NCI-H2107 treated with DMSO at 0.1 percent for 48 hours (cell line): Measurements from ENCODE around the gene UQCRH.
A peak's percentile ranks its signal among the peaks of the same experiment; 100 is the strongest.
"Not testable (repeated sequence)": the region's sequence is repeated elsewhere in the genome, so short reads cannot be mapped to it uniquely, and the experiment has no call there.

Experiments used
- DNase-seq: peaks from one replicate; lab custom pipeline; 2025; ENCODE audit not compliant: unreplicated experiment; lab: John Stamatoyannopoulos, UW

The UQCRH gene

DNA sequence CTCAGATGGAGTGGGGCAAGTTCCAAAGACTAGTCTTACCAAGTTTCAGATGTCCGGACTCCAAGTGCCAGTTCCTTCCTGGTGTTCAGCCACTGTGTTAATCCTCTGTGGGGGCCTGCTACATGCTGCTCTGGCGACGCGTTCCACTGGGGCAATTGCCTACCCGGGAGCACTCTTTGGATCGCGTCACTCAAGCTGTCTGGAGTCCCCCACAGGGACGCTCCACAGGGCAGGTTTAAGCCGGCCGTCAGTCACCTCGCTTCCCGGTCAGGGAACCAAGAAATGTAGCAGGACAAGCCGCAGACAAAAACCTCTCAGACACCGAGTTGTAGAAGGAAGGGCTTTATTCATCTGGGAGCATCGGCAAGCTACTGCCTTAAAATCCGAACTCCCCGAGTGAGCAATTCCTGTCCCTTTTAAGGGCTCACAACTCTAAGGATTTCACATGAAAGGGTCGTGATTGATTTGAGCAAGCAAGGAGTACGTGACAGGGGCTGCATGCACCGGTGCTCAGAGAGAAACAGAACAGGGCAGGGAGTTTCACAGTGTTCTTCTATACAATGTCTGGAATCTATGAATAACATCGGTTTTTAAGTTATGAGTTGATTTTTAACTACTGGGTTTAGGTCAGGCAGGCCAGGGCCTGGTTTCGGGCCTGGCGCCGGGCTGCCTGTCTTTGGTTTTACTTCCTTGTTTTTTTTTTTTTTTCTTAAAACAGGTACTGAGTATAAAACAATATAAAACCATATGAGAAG is 28.5 kb downstream of the UQCRH start:
- DNase-seq, result not testable (repeated sequence)

DNA sequence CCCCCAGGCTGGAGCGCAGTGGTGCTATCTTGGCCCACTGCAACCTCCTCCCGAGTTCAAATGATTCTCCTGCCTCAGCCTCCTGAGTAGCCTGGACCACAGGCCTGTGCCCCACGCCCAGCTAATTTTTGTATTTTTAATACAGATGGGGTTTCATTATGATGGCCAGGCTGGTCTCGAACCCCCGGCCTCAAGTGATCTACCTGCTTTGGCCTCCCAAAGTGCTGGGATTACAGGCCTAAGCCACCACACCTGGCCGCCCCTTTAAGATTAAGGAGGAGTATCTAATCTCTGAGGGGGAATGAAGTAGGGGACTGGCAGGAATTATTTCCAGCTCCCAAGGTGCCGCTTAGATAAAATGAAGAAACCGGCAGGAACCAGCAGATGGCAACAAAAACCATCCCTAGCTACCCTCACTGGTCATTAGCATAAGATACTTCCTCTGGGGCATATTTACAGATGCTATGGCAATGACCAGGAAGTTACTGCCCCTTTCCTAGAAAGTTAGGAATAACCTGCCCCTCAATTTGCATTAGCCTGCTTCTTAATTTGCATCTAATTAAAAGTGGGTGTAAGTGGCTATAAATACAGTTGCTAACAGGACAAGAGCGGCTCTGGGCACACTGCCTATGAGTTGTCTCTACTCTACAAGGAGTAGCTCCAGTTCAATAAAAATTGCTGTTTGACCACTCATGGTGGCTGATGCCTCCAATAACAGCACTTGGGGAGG is 30.0 kb downstream of the UQCRH start:
- no peak for DNase-seq

DNA sequence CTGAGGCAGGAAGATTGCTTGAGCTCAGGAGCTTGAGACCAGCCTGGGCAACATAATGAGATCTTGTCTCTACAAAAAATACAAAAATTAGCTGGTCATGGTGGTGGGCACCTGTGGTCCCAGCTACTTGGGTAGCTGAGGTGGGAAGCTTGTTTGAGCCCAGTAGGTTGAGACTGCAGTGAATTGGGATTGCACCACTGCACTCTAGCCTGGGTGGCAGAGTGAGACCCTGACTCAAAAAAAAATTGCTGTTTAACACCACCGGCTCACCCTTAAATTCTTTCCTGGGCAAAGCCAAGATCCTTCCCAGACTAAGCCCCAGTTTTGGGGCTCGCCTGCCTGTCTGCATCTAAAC is 30.5 kb downstream of the UQCRH start:
- no peak for DNase-seq

DNA sequence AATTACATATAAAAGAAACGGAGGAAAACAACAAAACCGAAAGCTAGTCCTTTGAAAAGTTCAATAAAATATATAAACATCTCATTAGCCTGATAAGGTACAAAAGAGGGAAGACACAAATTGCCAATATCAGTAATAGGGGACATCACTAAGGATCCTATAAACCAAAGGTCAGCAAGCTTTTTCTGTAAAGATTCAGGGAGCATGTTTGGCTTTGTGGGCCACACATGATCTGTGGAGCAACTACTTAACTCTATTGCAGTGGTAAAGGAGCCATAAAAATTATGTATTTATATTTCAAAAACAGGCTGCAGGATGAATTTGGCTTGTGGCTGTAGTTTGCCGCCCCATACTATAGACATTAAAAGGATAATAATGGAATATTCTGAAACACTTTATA is 31.6 kb downstream of the UQCRH start:
- DNase-seq, result no peak

DNA sequence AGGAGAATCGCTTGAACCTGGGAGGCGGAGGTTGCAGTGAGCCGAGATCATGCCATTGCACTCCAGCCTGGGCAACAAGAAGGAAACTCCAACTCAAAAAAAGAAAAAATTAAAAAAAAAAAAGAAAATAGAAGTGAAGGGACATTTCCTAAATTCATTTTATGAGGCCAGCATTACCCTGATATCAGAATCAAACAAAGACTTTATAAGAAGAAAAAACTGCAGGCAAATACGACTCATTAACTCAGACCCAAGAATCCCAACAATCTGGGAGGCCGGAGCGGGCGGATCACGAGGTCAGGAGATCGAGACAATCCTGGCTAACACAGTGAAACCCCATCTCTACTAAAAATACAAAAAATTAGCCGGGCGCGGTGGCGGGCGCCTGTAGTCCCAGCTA is 33.9 kb downstream of the UQCRH start:
- DNase-seq, result not testable (repeated sequence)

DNA sequence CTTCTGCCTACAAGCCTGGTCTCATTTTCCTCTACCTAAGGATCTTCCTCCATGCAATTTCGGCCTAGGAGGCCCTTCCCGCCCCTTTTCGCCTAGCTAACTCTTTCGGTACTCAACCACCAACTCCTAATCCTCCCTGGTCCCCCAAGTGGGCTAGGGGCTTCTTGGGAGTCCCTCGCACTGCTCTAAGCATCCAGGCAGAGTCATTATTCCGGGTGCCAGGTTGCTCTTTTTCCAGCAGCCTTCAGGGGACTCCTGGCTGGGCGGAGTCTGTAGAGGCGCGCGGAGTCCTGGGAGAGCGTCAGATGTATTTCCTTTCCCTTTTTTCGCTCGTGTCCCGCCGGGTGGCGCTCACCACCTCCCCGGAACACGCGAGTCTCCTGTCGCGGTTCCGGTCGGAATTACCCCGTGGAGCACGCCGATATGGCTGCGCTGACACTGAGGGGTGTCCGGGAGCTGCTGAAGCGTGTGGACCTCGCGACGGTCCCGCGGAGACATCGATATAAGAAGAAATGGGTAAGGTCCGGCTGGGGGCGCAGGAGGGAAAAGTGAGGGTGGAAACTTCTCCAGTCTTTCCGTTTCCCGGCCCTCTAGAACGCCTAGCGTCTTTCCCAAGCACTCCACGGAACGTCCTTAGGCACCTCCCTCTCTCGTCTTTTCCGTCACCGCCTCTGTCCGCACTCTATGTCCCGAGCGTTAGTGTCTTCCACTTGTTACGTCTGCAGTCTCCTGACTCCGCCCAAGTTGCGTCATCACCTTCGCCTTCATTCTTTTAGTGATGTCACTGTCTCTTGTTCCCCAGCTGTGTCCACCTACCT is 37.1 kb downstream of the UQCRH start, which contains the start of gene NSUN4:
NSUN4 (plus strand) TSS at position 404 of the 818 bp plus-strand sequence; CDS start at position 424, 20 bp downstream.
- DNase-seq, result peak; percentile 96

DNA sequence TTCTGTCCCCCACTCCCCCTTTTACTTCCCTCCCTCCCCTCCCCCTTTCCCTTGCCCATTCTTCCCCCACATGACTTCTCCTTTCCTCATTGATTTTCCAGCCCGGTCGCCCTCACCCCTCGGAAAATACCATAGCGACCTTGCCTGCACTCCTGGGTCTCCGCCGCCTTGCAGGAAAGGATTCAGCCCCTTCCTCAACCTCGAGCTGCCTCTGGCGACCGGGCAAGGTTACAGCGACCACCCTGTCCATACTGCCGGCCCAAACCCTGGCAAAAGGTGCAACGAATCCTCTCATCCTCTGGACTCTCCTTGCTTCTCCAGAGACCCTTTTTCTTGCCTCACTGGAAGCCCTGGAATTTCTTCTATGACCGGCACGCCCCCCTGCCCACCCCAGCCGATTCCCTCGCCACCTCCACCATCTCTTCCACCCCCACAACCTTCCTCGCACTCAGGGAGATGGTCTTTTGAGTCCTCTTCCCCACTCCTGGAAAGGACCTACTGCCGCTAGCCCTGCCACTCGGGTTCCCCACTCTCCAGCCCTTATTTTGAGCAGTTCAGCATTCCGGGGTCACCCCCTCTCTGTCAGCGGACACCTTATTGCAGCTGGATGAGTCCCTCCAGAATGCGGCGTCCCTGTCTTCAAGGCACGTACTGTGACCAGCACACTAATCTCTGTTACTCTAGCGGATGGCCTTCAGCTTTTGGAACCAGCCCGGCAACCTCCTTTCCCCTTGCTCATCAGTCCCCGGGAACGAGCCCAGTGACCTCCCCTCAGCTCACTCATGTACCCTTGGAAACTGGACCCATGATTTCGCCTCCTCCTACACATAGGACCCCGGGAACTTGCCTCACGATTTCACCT is 38.0 kb downstream of the UQCRH start:
- DNase-seq, result no peak

DNA sequence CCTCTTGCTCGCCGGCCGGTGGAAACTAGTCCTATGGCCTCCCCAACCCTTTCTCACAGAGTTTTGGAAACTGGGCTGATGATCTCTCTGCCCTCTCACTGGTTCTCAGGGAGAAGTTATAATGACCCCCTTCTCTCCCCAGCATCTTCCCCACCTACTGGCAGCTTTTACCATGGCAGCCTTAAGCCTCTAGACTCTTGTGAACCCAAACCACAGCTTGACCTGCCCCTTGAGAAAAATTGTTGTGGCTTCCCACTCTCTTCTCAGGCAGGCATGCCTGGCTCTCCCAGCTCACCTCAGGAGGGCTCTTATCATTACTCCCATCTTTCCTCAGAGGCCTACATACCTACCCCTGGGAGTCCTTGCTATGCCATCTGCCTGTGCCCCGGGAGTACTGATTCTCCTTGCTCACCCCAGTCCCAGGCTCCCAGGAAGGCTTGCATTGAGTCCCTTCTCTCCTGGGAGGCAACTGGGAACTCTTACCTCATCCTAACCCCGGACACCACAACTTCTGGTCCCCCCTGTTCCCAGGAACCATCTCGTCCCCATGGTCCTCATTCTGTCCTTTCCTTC is 38.7 kb downstream of the UQCRH start:
- DNase-seq, result no peak

DNA sequence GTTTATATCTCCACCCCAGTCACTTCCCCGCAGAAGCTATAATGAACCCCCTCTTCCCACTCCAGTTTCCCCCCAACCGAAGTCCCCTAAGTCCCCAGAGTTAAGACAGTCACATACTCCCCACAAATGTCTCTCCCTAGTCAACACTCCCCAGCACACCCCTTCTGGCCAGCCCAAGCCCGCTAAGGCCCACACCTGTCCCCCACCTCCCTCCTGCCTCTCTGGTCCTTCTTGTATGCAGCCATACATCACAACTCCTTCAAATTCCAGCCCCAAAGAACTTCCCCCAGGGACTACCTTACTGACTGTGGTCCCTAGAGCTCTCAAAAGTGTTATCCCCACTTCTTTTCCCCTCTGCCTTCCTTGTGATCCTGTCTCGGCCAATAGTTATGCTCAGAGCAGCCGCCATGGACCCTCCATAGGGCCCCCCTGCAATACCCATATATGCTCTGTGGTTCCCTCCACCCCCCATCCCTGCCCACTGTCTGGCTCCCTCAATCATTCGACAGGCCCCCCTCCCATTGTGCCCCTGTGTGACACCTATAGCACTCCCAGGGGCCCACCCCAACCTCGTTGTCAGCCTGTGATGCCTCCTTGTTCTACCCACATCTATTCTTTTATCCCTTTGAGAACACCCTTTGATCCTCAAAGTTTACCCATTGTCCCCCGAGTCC is 39.3 kb downstream of the UQCRH start:
- DNase-seq, result no peak

DNA sequence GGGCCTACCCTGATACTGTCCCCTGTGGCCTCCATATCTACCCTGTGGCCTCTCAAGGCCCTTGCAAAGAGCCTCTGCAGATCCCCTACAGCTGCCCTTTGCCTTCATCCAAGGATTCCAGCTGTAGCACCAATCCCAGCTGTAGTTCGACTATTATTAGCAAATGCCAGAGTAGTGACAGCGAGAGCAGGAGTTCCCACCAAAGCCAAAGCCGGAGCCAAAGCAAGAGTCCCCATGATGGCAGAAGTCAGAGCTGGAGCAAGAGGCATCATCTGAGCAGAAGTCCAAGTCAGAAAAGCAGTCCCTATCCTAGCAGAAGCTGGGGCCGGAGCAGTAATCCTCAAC is 39.8 kb downstream of the UQCRH start:
- DNase-seq, result no peak

DNA sequence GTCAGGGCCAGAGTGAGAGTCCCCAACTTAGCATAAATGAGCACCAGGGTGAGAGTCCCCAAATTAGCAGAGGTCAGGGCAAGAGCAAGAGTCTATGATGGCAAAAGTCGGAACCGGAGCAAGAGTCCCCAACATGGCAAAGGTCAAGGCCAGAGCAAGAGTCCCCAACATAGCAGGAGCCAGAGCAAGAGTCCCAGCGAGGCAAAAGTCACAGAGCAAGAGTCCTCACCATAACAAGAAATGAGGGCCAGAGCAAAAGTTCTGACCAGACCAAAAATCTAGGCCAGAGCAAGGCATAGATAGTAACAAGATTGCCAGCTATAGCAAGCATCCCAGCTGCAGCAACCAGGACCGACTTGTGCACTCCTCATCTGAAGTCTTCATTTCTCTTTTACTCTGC is 40.2 kb downstream of the UQCRH start:
- no peak for DNase-seq

DNA sequence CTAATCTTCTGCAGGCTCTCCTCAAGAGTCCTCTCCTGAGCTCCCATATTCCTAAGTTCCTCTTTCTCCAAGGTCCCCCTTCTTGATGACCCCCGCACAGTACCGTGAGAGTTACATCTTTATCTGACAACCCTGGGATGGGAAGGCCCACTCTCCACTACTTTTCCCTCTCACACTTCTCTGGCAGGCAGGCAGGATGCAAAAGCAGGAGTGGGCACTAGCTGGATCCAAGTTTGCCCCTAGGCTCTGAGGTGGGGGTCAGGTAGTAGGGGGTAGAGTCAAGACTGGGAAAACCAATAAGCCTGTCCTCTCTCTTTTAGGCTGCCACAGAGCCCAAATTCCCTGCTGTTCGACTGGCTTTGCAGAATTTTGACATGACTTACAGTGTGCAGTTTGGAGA is 41.0 kb downstream of the UQCRH start:
- no peak for DNase-seq

DNA sequence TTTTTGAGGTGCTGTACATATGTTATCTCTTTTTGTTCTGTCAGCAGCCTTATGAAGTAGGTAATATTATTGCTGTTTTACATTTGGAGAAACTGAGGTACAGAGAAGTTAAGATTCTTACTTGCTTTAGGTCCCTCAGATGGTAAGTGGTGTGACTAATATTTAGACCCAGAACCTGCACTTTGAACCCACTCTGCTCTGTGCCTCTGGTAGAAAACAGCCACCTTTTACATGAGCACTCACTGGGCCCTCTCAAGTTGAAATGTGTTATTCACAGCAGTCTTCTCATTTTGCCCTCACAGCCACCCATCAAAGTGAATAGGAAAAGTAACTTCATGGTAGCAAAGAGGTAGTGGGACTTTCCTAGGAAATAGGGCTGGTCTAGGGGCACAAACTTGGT is 41.8 kb downstream of the UQCRH start:
- DNase-seq, result no peak

DNA sequence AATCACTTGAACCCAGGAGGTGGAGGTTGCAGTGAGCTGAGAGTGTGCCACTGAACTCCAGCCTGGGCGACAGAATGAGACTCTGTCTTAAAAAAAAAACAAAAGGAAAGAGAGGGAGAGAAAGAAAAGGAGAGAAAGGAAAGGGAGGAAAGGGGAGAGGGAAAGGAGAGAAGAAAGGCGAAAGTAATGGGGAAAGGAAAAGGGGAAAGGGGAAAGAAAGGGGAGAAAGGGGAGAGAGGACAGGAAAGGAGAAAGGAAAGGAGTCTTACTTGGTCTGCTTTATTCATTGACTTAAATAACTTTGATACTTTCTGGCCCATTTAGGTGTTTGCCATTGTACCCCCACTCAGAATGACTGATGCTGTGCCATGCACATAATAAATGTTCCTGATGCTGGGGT is 48.9 kb downstream of the UQCRH start:
- no peak for DNase-seq

DNA sequence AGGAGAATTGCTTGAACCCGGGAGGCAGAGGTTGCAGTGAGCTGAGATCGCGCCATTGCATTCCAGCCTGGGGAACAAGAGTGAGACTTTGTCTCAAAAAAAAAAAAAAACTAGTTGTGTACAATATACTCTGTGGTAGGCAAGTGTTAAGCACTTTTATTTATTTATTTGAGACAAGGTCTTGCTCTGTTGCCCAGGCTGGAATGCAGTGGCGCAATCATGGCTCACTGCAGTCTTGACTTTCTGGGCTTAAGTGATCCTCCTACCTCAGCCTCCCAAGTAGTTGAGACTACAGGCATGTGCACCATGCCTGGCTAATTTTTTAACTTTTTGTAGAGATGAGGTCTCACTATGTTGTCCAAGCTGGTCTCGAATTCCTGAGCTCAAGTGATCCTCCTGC is 52.4 kb downstream of the UQCRH start:
- DNase-seq, result not testable (repeated sequence)

DNA sequence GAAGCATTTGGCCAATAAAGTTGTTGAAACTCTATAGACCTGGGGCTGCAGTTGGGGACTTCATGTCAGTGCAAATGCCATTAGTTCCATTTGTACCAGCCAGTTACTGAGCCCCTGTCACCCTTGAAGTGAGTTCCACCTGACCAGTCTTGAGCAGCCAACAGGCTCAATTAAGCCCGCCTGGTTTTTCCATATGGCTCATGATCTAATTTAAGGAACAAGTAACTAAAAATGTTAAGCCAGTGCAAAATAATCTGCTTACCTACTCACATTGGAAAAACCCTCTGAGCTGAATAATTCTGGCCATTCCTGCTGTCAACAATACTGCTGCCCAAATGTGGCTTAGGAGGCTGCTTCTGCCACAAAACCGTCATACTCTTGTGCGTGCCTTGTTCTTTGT is 58.7 kb downstream of the UQCRH start:
- DNase-seq, result no peak

DNA sequence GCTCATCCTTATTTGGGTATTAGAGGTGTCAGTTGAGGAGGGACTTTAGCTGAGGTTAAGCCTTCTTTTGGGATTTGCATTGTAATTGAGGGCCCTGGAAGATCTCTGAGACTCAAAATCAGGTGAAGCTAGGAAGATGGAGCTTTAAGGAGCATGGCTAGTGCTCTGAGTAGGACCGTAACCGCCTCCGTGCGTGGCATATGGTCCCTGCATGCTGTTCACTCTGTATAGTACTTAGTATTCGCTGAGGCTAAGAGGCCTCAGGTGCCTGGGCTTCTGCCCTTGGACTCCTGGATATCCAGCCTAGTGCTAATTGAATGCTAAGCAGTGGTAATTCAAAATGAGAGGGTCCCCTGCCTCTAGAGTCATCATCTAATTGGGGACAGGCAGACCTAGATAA is 59.6 kb downstream of the UQCRH start:
- DNase-seq, result no peak

DNA sequence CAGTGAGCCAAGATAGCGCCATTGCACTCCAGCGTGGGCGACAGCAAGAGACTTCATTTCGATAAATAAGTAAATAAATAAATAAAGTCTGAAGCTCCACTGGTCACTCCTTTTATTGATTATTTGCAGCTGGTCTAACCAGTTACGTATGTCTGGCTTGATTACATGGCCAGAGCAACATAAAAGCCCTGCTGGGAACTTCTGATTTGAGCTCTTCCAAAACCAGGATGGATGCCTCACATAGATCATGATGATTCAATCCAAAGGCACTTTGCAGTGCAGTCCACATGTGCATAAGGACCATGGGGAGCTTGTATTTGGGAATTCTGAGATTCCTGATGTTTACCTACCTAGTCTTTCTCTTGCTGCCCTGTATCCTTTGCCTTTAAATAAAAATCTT is 61.1 kb downstream of the UQCRH start:
- DNase-seq, result no peak

DNA sequence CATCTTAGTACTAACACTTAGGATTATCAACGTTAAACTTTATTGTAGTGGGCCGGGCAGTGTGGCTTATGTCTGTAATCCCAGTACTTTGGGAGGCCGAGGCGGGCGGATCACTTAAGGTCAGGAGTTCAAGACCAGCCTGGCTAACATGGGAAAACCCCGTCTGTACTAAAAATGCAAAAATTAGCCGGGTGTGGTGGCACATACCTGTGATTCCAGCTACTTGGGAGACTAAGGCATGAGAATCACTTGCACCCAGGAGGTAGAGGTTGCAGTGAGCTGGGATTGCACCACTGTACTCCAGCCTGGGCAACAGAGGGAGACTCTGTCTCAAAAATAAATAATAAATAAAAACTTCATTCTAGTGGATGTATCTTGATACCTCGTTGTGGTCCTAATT is 62.3 kb downstream of the UQCRH start:
- DNase-seq, result not testable (repeated sequence)
